Ishikawa (cell line): Measurements from ENCODE around the gene CCNB2.

Experiments used
- CEBPB ChIP-seq: IDR thresholded peaks from 2 replicates; pipeline ENCODE4 v1.6.1; 2012
- CREB1 ChIP-seq: IDR thresholded peaks from 2 replicates; pipeline ENCODE4 v1.6.1; 2012; ENCODE audit warnings: low read depth
- EGR1 ChIP-seq: IDR thresholded peaks from 2 replicates; pipeline ENCODE4 v1.6.1; 2012
- EP300 ChIP-seq: IDR thresholded peaks from 2 replicates; pipeline ENCODE4 v1.6.1; 2012; ENCODE audit warnings: borderline replicate concordance
- FOXM1 ChIP-seq: IDR thresholded peaks from 2 replicates; pipeline ENCODE4 v1.6.1; 2012; ENCODE audit warnings: low read depth, borderline replicate concordance
- RAD21 ChIP-seq: IDR thresholded peaks from 2 replicates; pipeline ENCODE4 v1.6.1; 2012; ENCODE audit warnings: low read depth
- TAF1 ChIP-seq: IDR thresholded peaks from 2 replicates; pipeline ENCODE4 v1.6.1; 2012; ENCODE audit warnings: low read depth, mild to moderate bottlenecking
- TCF12 ChIP-seq: IDR thresholded peaks from 2 replicates; pipeline ENCODE4 v1.6.1; 2012; ENCODE audit warnings: low read depth
- TEAD4 ChIP-seq: IDR thresholded peaks from 2 replicates; pipeline ENCODE4 v1.6.1; 2012
- YY1 ChIP-seq: IDR thresholded peaks from 2 replicates; pipeline ENCODE4 v1.6.1; 2012; ENCODE audit warnings: low read depth
- ZBTB7A ChIP-seq: IDR thresholded peaks from 2 replicates; pipeline ENCODE4 v1.6.1; 2012; ENCODE audit warnings: low read depth
- TF ChIP-seq, protein P1 (sequence below): IDR thresholded peaks from 2 replicates; pipeline ENCODE4 v1.6.1; 2012
- TF ChIP-seq, protein P2 (sequence below): IDR thresholded peaks from 2 replicates; pipeline ENCODE4 v1.6.1; 2012; ENCODE audit warnings: low read depth, mild to moderate bottlenecking
- TF ChIP-seq, protein P3 (sequence below): IDR thresholded peaks from 2 replicates; pipeline ENCODE4 v1.6.1; 2012

DNA sequence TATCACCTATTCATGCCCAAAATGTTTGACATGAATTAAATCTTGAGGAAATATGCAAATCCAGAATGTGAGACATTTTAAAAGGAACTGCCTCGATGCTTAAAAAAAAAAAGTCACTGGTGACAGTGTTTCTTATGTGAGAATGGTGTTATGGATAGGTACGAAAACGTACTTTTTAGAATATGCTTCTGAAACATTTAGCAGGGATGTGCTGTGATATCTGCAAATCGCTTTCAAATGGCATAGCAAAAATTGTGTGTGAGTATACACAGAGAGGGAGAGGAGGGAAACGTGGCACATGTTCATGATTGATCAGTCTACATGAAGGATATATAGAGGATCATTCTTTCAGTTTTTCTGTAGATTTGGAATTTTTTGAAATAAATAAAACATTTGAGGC lies 16.0 kb downstream of the CCNB2 start:
- TF ChIP-seq, protein P1, sequence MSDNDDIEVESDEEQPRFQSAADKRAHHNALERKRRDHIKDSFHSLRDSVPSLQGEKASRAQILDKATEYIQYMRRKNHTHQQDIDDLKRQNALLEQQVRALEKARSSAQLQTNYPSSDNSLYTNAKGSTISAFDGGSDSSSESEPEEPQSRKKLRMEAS: no peak
- no peak for TF ChIP-seq FOXM1
- no peak for TF ChIP-seq EGR1
- TF ChIP-seq EP300: no peak
- no peak for TF ChIP-seq CREB1
- TF ChIP-seq, protein P2, sequence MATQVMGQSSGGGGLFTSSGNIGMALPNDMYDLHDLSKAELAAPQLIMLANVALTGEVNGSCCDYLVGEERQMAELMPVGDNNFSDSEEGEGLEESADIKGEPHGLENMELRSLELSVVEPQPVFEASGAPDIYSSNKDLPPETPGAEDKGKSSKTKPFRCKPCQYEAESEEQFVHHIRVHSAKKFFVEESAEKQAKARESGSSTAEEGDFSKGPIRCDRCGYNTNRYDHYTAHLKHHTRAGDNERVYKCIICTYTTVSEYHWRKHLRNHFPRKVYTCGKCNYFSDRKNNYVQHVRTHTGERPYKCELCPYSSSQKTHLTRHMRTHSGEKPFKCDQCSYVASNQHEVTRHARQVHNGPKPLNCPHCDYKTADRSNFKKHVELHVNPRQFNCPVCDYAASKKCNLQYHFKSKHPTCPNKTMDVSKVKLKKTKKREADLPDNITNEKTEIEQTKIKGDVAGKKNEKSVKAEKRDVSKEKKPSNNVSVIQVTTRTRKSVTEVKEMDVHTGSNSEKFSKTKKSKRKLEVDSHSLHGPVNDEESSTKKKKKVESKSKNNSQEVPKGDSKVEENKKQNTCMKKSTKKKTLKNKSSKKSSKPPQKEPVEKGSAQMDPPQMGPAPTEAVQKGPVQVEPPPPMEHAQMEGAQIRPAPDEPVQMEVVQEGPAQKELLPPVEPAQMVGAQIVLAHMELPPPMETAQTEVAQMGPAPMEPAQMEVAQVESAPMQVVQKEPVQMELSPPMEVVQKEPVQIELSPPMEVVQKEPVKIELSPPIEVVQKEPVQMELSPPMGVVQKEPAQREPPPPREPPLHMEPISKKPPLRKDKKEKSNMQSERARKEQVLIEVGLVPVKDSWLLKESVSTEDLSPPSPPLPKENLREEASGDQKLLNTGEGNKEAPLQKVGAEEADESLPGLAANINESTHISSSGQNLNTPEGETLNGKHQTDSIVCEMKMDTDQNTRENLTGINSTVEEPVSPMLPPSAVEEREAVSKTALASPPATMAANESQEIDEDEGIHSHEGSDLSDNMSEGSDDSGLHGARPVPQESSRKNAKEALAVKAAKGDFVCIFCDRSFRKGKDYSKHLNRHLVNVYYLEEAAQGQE: no peak
- TF ChIP-seq RAD21: no peak
- no peak for TF ChIP-seq TAF1
- TF ChIP-seq YY1: no peak
- no peak for TF ChIP-seq ZBTB7A
- TF ChIP-seq, protein P3, sequence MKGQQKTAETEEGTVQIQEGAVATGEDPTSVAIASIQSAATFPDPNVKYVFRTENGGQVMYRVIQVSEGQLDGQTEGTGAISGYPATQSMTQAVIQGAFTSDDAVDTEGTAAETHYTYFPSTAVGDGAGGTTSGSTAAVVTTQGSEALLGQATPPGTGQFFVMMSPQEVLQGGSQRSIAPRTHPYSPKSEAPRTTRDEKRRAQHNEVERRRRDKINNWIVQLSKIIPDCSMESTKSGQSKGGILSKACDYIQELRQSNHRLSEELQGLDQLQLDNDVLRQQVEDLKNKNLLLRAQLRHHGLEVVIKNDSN: no peak
- no peak for TF ChIP-seq TEAD4
- no peak for TF ChIP-seq CEBPB
- no peak for TF ChIP-seq TCF12
